ENCODE results near the gene CD300C. TPM values are rescaled to one million over a fixed set of nuclear protein-coding genes. Genes with fewer than 3 reads are reported as not detected.
"Not testable (repeated sequence)": the region's sequence is repeated elsewhere in the genome, so short reads cannot be mapped to it uniquely, and the experiment has no call there.

Gene CD300C
- total and polyA plus RNA-seq, 2 donors = 0.80 to 1.2 TPM

- Histone ChIP-seq H3K9me3 (ENCODE audit: control insufficient read depth in 2 of 2, insufficient read depth in 1 of 2, low read length in 1 of 2) (peaks cover 0 to 7% of the 10 kb centered on the region in 2 donors), H3K4me1 (ENCODE audit: control insufficient read depth in 2 of 2, insufficient read depth in 2 of 2, low read length in 2 of 2) (no peaks in the 10 kb centered on the region), H3K36me3 (ENCODE audit: control insufficient read depth in 2 of 2, insufficient read depth in 2 of 2, low read length in 1 of 2) (no peaks in the 10 kb centered on the region), H3K27ac (ENCODE audit: low read depth in 1 of 2, low read length in 1 of 2) (no peak overlapping the region), H3K27me3 (ENCODE audit: control insufficient read depth in 2 of 2, insufficient read depth in 1 of 2, low read length in 1 of 2) (peaks cover 0 to 2% of the 10 kb centered on the region in 2 donors), H3K4me3 (ENCODE audit: low read length in 2 of 2) (no peak overlapping the region)
- 90% methylated on average over 9 of the region's 9 CpGs for WGBS
- no peak for DNase-seq (ENCODE audit: low read depth in 6 of 9, low spot score in 9 of 9)
These were observed 33.1 kb upstream of the CD300C start for GRCh38 chr17:74578979-74579378.

GRCh38 chr17:74574489-74575142 lies 28.7 kb upstream of the CD300C start:
- H3K27ac ChIP-seq (ENCODE audit: low read depth in 1 of 2, low read length in 1 of 2) = no peak overlapping the region
- peaks cover 0 to 2% of the 10 kb centered on the region in 2 donors for H3K4me1 ChIP-seq (ENCODE audit: control insufficient read depth in 2 of 2, insufficient read depth in 2 of 2, low read length in 2 of 2)
- no peaks in the 10 kb centered on the region for H3K36me3 ChIP-seq (ENCODE audit: control insufficient read depth in 2 of 2, insufficient read depth in 2 of 2, low read length in 1 of 2)
- H3K9me3 ChIP-seq (ENCODE audit: control insufficient read depth in 2 of 2, insufficient read depth in 1 of 2, low read length in 1 of 2) = no peaks in the 10 kb centered on the region
- no peak for DNase-seq (ENCODE audit: low read depth in 6 of 9, low spot score in 9 of 9)
- WGBS = 75% methylated on average over 5 of the region's 5 CpGs
- H3K4me3 ChIP-seq (ENCODE audit: low read length in 2 of 2) = no peak overlapping the region
- peaks cover 0 to 8% of the 10 kb centered on the region in 2 donors for H3K27me3 ChIP-seq (ENCODE audit: control insufficient read depth in 2 of 2, insufficient read depth in 1 of 2, low read length in 1 of 2)

GRCh38 chr17:74573635-74574034 lies 27.7 kb upstream of the CD300C start:
- H3K36me3 ChIP-seq (ENCODE audit: control insufficient read depth in 2 of 2, insufficient read depth in 2 of 2, low read length in 1 of 2); H3K4me3 ChIP-seq (ENCODE audit: low read length in 2 of 2); H3K4me1 ChIP-seq (ENCODE audit: control insufficient read depth in 2 of 2, insufficient read depth in 2 of 2, low read length in 2 of 2); DNase-seq (ENCODE audit: low read depth in 6 of 9, low spot score in 9 of 9); H3K9me3 ChIP-seq (ENCODE audit: control insufficient read depth in 2 of 2, insufficient read depth in 1 of 2, low read length in 1 of 2); H3K27ac ChIP-seq (ENCODE audit: low read depth in 1 of 2, low read length in 1 of 2): not testable (repeated sequence)
- H3K27me3 ChIP-seq (ENCODE audit: control insufficient read depth in 2 of 2, insufficient read depth in 1 of 2, low read length in 1 of 2) = peaks cover 0 to 14% of the 10 kb centered on the region in 2 donors

- Histone ChIP-seq H3K36me3 (ENCODE audit: control insufficient read depth in 2 of 2, insufficient read depth in 2 of 2, low read length in 1 of 2) (no peaks in the 10 kb centered on the region), H3K9me3 (ENCODE audit: control insufficient read depth in 2 of 2, insufficient read depth in 1 of 2, low read length in 1 of 2) (no peaks in the 10 kb centered on the region), H3K4me3 (ENCODE audit: low read length in 2 of 2) (no peak overlapping the region), H3K27me3 (ENCODE audit: control insufficient read depth in 2 of 2, insufficient read depth in 1 of 2, low read length in 1 of 2) (peaks cover 0 to 14% of the 10 kb centered on the region in 2 donors), H3K27ac (ENCODE audit: low read depth in 1 of 2, low read length in 1 of 2) (no peak overlapping the region), H3K4me1 (ENCODE audit: control insufficient read depth in 2 of 2, insufficient read depth in 2 of 2, low read length in 2 of 2) (peaks cover 0 to 7% of the 10 kb centered on the region in 2 donors)
- DNase-seq (ENCODE audit: low read depth in 6 of 9, low spot score in 9 of 9) = no peak
- 97% methylated on average over 3 of the region's 3 CpGs for WGBS
These were observed 27.3 kb upstream of the CD300C start for GRCh38 chr17:74573169-74573568.

GRCh38 chr17:74571621-74572270 lies 25.8 kb upstream of the CD300C start:
- no peaks in the 10 kb centered on the region for H3K36me3 ChIP-seq (ENCODE audit: control insufficient read depth in 2 of 2, insufficient read depth in 2 of 2, low read length in 1 of 2)
- no peak for DNase-seq (ENCODE audit: low read depth in 6 of 9, low spot score in 9 of 9)
- H3K4me3 ChIP-seq (ENCODE audit: low read length in 2 of 2) = no peak overlapping the region
- peaks cover 0 to 19% of the 10 kb centered on the region in 2 donors for H3K27me3 ChIP-seq (ENCODE audit: control insufficient read depth in 2 of 2, insufficient read depth in 1 of 2, low read length in 1 of 2)
- H3K9me3 ChIP-seq (ENCODE audit: control insufficient read depth in 2 of 2, insufficient read depth in 1 of 2, low read length in 1 of 2) = no peaks in the 10 kb centered on the region
- 95% methylated on average over 4 of the region's 4 CpGs for WGBS
- peaks cover 0 to 9% of the 10 kb centered on the region in 2 donors for H3K4me1 ChIP-seq (ENCODE audit: control insufficient read depth in 2 of 2, insufficient read depth in 2 of 2, low read length in 2 of 2)
- no peak overlapping the region for H3K27ac ChIP-seq (ENCODE audit: low read depth in 1 of 2, low read length in 1 of 2)

GRCh38 chr17:74569020-74570003 lies 23.4 kb upstream of the CD300C start:
- peak overlapping the region in 1 of 2 donors; percentile 43 for H3K27ac ChIP-seq (ENCODE audit: low read depth in 1 of 2, low read length in 1 of 2)
- H3K4me1 ChIP-seq (ENCODE audit: control insufficient read depth in 2 of 2, insufficient read depth in 2 of 2, low read length in 2 of 2) = peaks cover 0 to 9% of the 10 kb centered on the region in 2 donors
- DNase-seq (ENCODE audit: low read depth in 6 of 9, low spot score in 9 of 9) = peak in 1 of 9 donors; percentile 34
- H3K9me3 ChIP-seq (ENCODE audit: control insufficient read depth in 2 of 2, insufficient read depth in 1 of 2, low read length in 1 of 2) = no peaks in the 10 kb centered on the region
- H3K4me3 ChIP-seq (ENCODE audit: low read length in 2 of 2) = no peak overlapping the region
- WGBS = 39% methylated on average over 32 of the region's 32 CpGs
- no peaks in the 10 kb centered on the region for H3K36me3 ChIP-seq (ENCODE audit: control insufficient read depth in 2 of 2, insufficient read depth in 2 of 2, low read length in 1 of 2)
- H3K27me3 ChIP-seq (ENCODE audit: control insufficient read depth in 2 of 2, insufficient read depth in 1 of 2, low read length in 1 of 2) = peaks cover 0 to 19% of the 10 kb centered on the region in 2 donors

GRCh38 chr17:74568106-74568873 lies 22.4 kb upstream of the CD300C start:
- DNase-seq (ENCODE audit: low read depth in 6 of 9, low spot score in 9 of 9) = no peak
- H3K36me3 ChIP-seq (ENCODE audit: control insufficient read depth in 2 of 2, insufficient read depth in 2 of 2, low read length in 1 of 2) = no peaks in the 10 kb centered on the region
- H3K27ac ChIP-seq (ENCODE audit: low read depth in 1 of 2, low read length in 1 of 2) = no peak overlapping the region
- peaks cover 0 to 19% of the 10 kb centered on the region in 2 donors for H3K27me3 ChIP-seq (ENCODE audit: control insufficient read depth in 2 of 2, insufficient read depth in 1 of 2, low read length in 1 of 2)
- no peaks in the 10 kb centered on the region for H3K9me3 ChIP-seq (ENCODE audit: control insufficient read depth in 2 of 2, insufficient read depth in 1 of 2, low read length in 1 of 2)
- H3K4me3 ChIP-seq (ENCODE audit: low read length in 2 of 2) = no peak overlapping the region
- 87% methylated on average over 4 of the region's 4 CpGs for WGBS
- H3K4me1 ChIP-seq (ENCODE audit: control insufficient read depth in 2 of 2, insufficient read depth in 2 of 2, low read length in 2 of 2) = peaks cover 0 to 9% of the 10 kb centered on the region in 2 donors

- DNase-seq (ENCODE audit: low read depth in 6 of 9, low spot score in 9 of 9) = peak in 1 of 9 donors; percentile 5
- Histone ChIP-seq H3K36me3 (ENCODE audit: control insufficient read depth in 2 of 2, insufficient read depth in 2 of 2, low read length in 1 of 2) (no peaks in the 10 kb centered on the region), H3K9me3 (ENCODE audit: control insufficient read depth in 2 of 2, insufficient read depth in 1 of 2, low read length in 1 of 2) (no peaks in the 10 kb centered on the region), H3K27ac (ENCODE audit: low read depth in 1 of 2, low read length in 1 of 2) (no peak within 1 kb of the TSS), H3K4me3 (ENCODE audit: low read length in 2 of 2) (no peak within 1 kb of the TSS), H3K4me1 (ENCODE audit: control insufficient read depth in 2 of 2, insufficient read depth in 2 of 2, low read length in 2 of 2) (peaks cover 0 to 9% of the 10 kb centered on the region in 2 donors), H3K27me3 (ENCODE audit: control insufficient read depth in 2 of 2, insufficient read depth in 1 of 2, low read length in 1 of 2) (peaks cover 0 to 19% of the 10 kb centered on the region in 2 donors)
- WGBS = 75% methylated on average over 2 of the region's 2 CpGs
These were observed 21.5 kb upstream of the CD300C start, which contains the start of gene CD300H for GRCh38 chr17:74567397-74567796. Gene CD300H, minus strand, starts transcription at chr17:74567509.

All from thymus (tissue), 11 donors.